ENCODE results near the gene GPS2. TPM values are rescaled to one million over a fixed set of nuclear protein-coding genes. Genes with fewer than 3 reads are reported as not detected.

GPS2 gene
- total and polyA plus RNA-seq, 2 donors (not counting 1 experiment from before 2014, with no cell fraction given), result 137 to 225 TPM

- WGBS (ENCODE audit: insufficient coverage), result 28% methylated on average over 10 of the region's 10 CpGs
- peak overlapping the region; percentile 63 to 90 for H3K27ac ChIP-seq (ENCODE audit: low read length in 2 of 2)
- H2AFZ ChIP-seq (ENCODE audit: insufficient read depth, low read depth, low read length, poor library complexity, severe bottlenecking), result peak overlapping the region; percentile 88
- peaks cover 2 to 16% of the 10 kb centered on the region in 2 experiments for H3K36me3 ChIP-seq (replicated peaks in 1 of 2; ENCODE audit: control extremely low read depth in 1 of 2, control insufficient read depth in 1 of 2, extremely low read depth in 1 of 2, insufficient read depth in 2 of 2, low read length in 1 of 2)
- ChIA-PET POLR2A (interaction anchor here (0.6 to 2.1 kb wide), 3 partner anchors 9 to 16 kb away, joined by 3 to 7 read pairs (median 6); partner anchors contain the start of gene ACAP1), CTCF (interaction anchor here (0.8 to 4.1 kb wide), 4 partner anchors 16 to 237 kb away, joined by 3 to 31 read pairs (median 13); partner anchors contain the start of genes ACAP1, NEURL4, SENP3 and SOX15)
- no peaks in the 10 kb centered on the region for H3K9me3 ChIP-seq (ENCODE audit: control extremely low read depth in 1 of 3, control insufficient read depth in 2 of 3, insufficient read depth in 1 of 3, low read length in 2 of 3)
- peak overlapping the region; percentile 86 for H3K9ac ChIP-seq (ENCODE audit: low read length)
- Mint-ChIP-seq H3K27ac (peak overlapping the region; percentile 91), H3K9me3 (ENCODE audit: insufficient read depth) (no peaks in the 10 kb centered on the region), H3K4me3 (peak overlapping the region; percentile 94), H3K27me3 (no peaks in the 10 kb centered on the region), H3K4me1 (peaks cover 38% of the 10 kb centered on the region)
- H3K4me2 ChIP-seq (replicated peaks; ENCODE audit: low read depth, low read length, poor library complexity, severe bottlenecking), result peak overlapping the region; percentile 97
- no peaks in the 10 kb centered on the region for H3K27me3 ChIP-seq (replicated peaks in 1 of 4; ENCODE audit: control extremely low read depth in 1 of 4, control insufficient read depth in 3 of 4, insufficient read depth in 4 of 4, low read length in 3 of 4)
- ATAC-seq (ENCODE audit: low read depth), result no peak
- intact Hi-C loops (cut with micrococcal nuclease), result loop anchor here (1.0 to 2.0 kb wide), 3 partner anchors 23 to 52 kb away; partner anchors contain the start of genes GPS2, NEURL4 and TMEM256
- H4K20me1 ChIP-seq (ENCODE audit: control insufficient read depth, insufficient read depth, low read length, poor library complexity, severe bottlenecking), result peaks cover 17% of the 10 kb centered on the region
- TF ChIP-seq CTCF (IDR thresholded peaks at IDR 0.05) (no peak), EZH2 (IDR thresholded peaks at IDR 0.05; ENCODE audit: borderline replicate concordance, insufficient read depth, low read depth, low read length, poor library complexity, severe bottlenecking) (no peak)
- peak overlapping the region; percentile 35 to 92 (median 84) for H3K4me3 ChIP-seq (ENCODE audit: control extremely low read depth in 1 of 5, extremely low read depth in 1 of 5, insufficient read depth in 1 of 5, low read depth in 2 of 5, low read length in 4 of 5)
- peaks cover 14% of the 10 kb centered on the region for H3K79me2 ChIP-seq (ENCODE audit: control insufficient read depth, insufficient read depth, low read length)
- DNase-seq, result no peak
- peaks cover 14 to 41% of the 10 kb centered on the region in 2 donors for H3K4me1 ChIP-seq (ENCODE audit: control insufficient read depth in 2 of 2, insufficient read depth in 2 of 2, low read length in 2 of 2)
Measured at GRCh38 chr17:7352503-7352889, 37.3 kb upstream of the GPS2 start.
